ENCODE data around the gene NLRP3. TPM values are rescaled to one million over a fixed set of nuclear protein-coding genes. Genes with fewer than 3 reads are reported as not detected.

Gene NLRP3
- total and polyA plus RNA-seq, 2 donors = 2.4 to 2.8 TPM

DNA sequence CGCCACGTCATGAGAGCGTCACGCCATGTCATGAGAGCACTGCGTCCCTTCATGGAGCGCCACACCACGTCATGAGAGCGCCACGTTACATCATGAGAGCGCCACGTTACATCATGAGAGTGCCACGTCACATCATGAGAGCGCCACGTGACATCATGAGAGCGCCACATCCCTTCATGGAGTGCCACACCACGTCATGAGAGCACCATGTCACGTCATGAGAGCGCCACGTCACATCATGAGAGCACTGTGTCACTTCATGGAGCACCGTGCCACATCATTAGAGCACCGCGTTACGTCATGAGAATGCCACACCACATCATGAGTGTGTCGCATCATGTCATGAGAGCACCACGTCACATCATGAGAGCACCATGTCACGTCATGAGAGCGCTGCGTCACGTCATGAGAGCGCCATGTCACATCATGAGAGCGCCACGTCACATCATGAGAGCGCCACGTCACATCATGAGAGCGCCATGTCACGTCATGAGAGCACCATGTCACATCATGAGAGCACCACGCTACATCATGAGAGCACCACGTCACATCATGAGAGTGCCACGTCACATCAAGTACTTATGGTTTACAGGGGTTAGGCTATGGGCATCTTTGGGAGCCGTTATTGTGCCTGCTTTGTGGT, 9.8 kb upstream of the NLRP3 start:
- no peaks in the 10 kb centered on the region for H3K4me1 ChIP-seq (ENCODE audit: insufficient read depth)
- no peak for DNase-seq (ENCODE audit: extremely low spot score)
- H3K4me3 ChIP-seq (ENCODE audit: low read depth, low read length) = no peak overlapping the region
- no peaks in the 10 kb centered on the region for H3K36me3 ChIP-seq (ENCODE audit: insufficient read depth)
- no peak overlapping the region for H3K27ac ChIP-seq (ENCODE audit: low read depth)
- WGBS = 95% methylated on average over 40 of the region's 40 CpGs

DNA sequence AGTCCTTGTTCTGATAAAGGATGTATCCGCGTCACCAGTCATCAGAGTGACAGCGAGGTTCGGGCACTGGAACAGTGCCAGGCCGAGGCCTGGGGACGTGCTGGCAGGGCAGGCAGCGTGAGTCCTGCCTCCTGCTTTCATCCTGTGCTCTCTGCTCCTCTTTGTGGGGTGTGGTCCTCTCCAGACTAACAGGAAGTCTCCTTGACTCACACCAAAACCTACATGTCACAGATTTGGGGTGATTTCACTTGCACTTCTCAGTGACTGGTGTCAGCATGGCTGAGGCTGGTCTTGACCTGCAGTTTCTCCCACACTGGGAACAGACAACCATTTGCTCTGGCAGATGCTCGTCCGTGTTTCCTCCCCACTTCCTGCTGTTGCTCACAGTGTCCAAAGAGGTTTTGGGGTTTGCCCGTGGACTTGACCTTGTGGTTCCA, 8.8 kb upstream of the NLRP3 start:
- Histone ChIP-seq H3K27ac (ENCODE audit: low read depth) (no peak overlapping the region), H3K36me3 (ENCODE audit: insufficient read depth) (no peaks in the 10 kb centered on the region), H3K4me3 (ENCODE audit: low read depth, low read length) (no peak overlapping the region), H3K4me1 (ENCODE audit: insufficient read depth) (no peaks in the 10 kb centered on the region)
- WGBS = 57% methylated on average over 10 of the region's 10 CpGs
- DNase-seq (ENCODE audit: extremely low spot score) = no peak

DNA sequence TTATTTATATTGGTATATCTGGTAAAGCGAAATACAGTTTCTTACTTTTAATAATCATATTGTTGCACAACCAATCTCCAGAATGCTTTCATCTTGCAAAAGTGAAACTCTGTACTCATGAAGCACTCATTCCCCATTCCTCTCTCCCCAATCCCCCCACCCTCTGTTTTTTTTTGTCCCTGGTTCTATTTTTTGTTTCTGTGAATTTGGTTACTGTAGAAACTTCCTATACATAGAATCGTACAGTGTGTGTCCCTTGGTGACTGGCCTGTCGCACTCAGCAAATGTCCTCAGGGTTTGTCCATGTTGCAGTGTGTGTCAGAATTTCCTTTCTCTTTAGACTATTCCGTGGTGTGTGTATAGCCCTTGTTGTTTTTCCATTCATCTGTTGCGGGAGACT, 7.9 kb upstream of the NLRP3 start:
- WGBS = 77% methylated on average over 5 of the region's 5 CpGs
- no peak overlapping the region for H3K4me3 ChIP-seq (ENCODE audit: low read depth, low read length)
- H3K4me1 ChIP-seq (ENCODE audit: insufficient read depth) = no peaks in the 10 kb centered on the region
- no peak for DNase-seq (ENCODE audit: extremely low spot score)
- no peaks in the 10 kb centered on the region for H3K36me3 ChIP-seq (ENCODE audit: insufficient read depth)
- H3K27ac ChIP-seq (ENCODE audit: low read depth) = no peak overlapping the region

DNA sequence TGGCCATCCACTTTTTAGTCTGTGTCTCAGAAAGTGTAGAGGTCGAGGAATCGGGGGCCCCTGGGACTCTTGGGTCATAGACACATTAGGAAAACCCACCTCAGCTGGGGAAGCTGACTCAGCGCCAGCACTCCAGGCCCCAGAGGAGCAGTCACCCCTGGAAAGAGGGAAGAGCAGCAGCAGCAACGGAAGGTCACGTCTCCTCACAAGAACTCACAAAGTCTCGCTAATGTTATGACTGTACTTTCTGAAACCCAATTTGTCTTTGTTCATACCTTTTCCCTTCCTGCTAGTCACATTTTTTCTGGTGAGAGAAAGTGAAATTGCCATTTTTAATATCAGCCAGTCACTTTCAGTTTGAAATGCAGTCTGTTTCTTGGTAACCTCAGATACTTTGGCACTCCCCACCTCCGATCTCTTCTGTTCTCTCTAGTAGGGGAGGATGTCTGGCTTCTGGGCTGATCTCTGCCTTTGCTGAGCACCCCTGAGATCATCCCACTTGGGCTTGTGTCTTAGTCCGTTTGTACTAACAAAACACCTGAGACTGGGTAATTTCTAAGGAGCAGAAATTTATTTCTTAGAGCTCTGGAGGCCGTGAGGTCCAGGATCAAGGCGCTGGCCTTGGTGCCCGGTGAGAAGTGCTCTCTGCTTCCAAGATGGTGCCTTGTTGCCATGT, 6.0 kb upstream of the NLRP3 start:
- 76% methylated on average over 11 of the region's 11 CpGs for WGBS
- Histone ChIP-seq H3K4me3 (ENCODE audit: low read depth, low read length) (no peak overlapping the region), H3K36me3 (ENCODE audit: insufficient read depth) (no peaks in the 10 kb centered on the region), H3K27ac (ENCODE audit: low read depth) (no peak overlapping the region), H3K4me1 (ENCODE audit: insufficient read depth) (no peaks in the 10 kb centered on the region)
- DNase-seq (ENCODE audit: extremely low spot score) = no peak

DNA sequence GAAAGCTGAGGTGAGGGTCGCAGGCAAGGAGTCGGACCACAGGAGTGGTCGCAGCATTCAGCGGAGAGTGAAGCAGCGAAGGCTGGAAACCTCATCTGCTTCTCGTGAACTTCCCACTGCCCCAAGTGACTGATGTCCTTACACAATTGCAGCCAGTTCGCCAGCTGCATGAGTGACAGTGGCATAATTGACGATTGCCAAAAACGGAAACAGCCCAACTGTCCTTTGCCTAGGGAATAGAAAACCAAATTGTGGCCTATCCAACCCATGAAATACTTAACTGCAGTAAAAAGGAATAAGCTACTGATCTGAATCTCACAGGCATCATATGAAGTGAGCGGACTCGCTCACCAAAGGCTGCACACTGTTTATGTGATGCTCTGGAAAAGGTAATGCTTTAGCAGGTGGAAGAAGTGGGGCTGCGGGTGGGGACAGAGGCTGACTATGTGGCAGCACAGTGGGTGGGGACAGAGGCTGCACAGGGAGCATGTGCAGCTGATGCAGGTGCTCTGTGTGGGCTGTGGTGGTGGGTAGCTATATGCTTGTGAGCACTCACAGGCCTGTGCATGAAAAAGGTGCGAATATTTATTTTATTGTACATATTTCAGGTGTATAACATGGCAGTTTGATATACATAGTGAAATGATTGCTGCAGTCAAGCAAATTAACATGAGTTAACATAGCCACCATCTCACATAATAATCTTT, 4.2 kb upstream of the NLRP3 start:
- Histone ChIP-seq H3K4me1 (ENCODE audit: insufficient read depth) (no peaks in the 10 kb centered on the region), H3K4me3 (ENCODE audit: low read depth, low read length) (no peak overlapping the region), H3K27ac (ENCODE audit: low read depth) (no peak overlapping the region), H3K36me3 (ENCODE audit: insufficient read depth) (no peaks in the 10 kb centered on the region)
- DNase-seq (ENCODE audit: extremely low spot score) = no peak
- whole genome bisulfite sequencing = 80% methylated on average over 13 of the region's 13 CpGs

DNA sequence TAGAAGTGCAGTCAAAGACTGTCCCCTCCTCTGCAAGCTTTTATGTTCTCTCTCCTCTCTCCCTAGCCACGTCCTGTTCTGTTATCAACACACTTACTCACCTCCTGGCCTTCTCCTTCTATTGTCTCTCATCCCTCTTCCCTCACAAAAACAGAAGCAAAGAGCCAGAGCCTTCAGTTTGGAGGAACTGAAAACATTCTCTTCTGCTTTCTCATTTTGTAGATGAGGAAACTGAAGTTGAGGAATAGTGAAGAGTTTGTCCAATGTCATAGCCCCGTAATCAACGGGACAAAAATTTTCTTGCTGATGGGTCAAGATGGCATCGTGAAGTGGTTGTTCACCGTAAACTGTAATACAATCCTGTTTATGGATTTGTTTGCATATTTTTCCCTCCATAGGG, 1.9 kb downstream of the NLRP3 start:
- WGBS = 76% methylated on average over 5 of the region's 5 CpGs
- no peak for DNase-seq (ENCODE audit: extremely low spot score)

DNA sequence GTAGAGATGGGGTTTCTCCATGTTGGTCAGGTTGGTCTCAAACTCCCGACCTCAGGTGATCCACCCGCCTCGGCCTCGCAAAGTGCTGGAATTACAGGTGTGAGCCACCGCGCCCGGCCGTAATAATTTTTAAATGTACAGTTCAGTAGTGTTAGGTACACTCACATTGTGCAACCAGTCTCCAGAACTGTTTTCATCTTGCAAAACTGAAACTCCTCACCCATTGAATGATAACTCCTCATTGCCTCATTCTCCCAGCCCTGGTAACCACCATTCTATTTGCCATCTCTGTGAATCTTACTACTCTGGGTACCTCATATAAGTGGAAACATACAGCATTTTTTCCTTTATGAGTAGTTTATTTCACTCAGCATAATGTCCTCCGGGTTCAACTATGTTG, 3.4 kb downstream of the NLRP3 start:
- DNase-seq (ENCODE audit: extremely low spot score) = no peak
- 93% methylated on average over 9 of the region's 9 CpGs for WGBS
- H3K4me1 ChIP-seq (ENCODE audit: insufficient read depth) = no peaks in the 10 kb centered on the region
- H3K36me3 ChIP-seq (ENCODE audit: insufficient read depth) = no peaks in the 10 kb centered on the region
- no peak overlapping the region for H3K4me3 ChIP-seq (ENCODE audit: low read depth, low read length)
- no peak overlapping the region for H3K27ac ChIP-seq (ENCODE audit: low read depth)

More for the DNA sequence above, 1.9 kb downstream of the NLRP3 start:
- H3K27ac ChIP-seq (ENCODE audit: low read depth) = no peak overlapping the region
- no peaks in the 10 kb centered on the region for H3K4me1 ChIP-seq (ENCODE audit: insufficient read depth)
- no peaks in the 10 kb centered on the region for H3K36me3 ChIP-seq (ENCODE audit: insufficient read depth)
- no peak overlapping the region for H3K4me3 ChIP-seq (ENCODE audit: low read depth, low read length)

DNA sequence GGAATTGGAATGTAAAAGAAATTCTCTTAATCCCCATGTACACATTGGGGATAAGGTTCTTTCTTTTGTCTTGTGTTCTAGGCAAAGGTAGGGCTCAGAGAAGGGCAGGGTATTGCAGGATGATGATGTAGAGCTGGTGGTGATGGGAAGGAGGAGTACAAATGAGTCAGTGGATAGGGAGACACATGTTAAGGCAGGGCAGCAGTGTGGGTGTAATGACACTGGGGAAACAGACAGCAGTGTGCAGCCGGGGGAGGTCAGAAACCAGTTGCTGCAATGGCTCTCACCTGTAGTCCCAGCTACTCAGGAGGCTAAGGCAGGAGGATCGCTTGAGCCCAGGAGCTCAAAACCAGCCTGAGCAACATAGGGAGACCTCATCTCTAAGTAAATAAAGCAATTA, 5.1 kb downstream of the NLRP3 start:
- 76% methylated on average over 2 of the region's 2 CpGs for WGBS
- no peak overlapping the region for H3K27ac ChIP-seq (ENCODE audit: low read depth)
- no peaks in the 10 kb centered on the region for H3K36me3 ChIP-seq (ENCODE audit: insufficient read depth)
- no peaks in the 10 kb centered on the region for H3K4me1 ChIP-seq (ENCODE audit: insufficient read depth)
- no peak for DNase-seq (ENCODE audit: extremely low spot score)
- no peak overlapping the region for H3K4me3 ChIP-seq (ENCODE audit: low read depth, low read length)

DNA sequence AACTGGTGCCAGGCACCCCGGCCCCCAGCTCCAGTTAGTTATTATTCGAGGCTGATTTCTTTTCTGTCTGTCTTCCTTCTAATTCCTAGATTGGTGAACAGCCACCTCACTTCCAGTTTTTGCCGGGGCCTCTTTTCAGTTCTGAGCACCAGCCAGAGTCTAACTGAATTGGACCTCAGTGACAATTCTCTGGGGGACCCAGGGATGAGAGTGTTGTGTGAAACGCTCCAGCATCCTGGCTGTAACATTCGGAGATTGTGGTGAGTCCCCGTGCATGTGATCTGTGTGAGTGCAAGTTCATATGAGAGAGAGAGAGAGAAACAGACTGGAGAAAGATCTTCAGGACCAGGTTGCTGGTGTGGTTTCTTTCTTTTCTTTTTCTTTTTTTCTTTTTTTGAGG, 13.5 kb downstream of the NLRP3 start:
- no peaks in the 10 kb centered on the region for H3K4me1 ChIP-seq (ENCODE audit: insufficient read depth)
- no peak overlapping the region for H3K27ac ChIP-seq (ENCODE audit: low read depth)
- no peaks in the 10 kb centered on the region for H3K36me3 ChIP-seq (ENCODE audit: insufficient read depth)
- WGBS = 66% methylated on average over 6 of the region's 6 CpGs
- DNase-seq (ENCODE audit: extremely low spot score) = no peak
- H3K4me3 ChIP-seq (ENCODE audit: low read depth, low read length) = no peak overlapping the region

DNA sequence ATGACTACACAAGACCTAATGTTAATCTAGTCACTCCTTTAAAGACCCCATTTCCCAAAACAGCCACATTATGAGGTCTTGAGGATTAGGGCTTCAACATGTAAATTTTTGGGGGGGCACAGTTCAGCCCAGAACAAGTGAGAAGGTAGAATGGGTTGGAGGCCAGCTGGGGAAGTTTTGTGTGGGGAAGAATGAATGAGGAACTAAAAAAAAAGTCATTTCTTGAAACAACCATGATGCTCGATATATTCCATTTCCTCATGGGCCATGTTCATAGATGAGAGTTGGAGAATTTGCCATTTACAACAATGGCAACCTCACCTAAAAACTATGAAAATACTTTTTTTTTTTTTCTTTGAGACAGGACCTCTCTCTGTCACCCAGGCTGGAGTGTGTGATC, 14.5 kb downstream of the NLRP3 start:
- no peak for DNase-seq (ENCODE audit: extremely low spot score)
- WGBS = 85% methylated on average over 1 of the region's 1 CpG
- H3K4me1 ChIP-seq (ENCODE audit: insufficient read depth) = no peaks in the 10 kb centered on the region
- no peak overlapping the region for H3K4me3 ChIP-seq (ENCODE audit: low read depth, low read length)
- H3K36me3 ChIP-seq (ENCODE audit: insufficient read depth) = no peaks in the 10 kb centered on the region
- no peak overlapping the region for H3K27ac ChIP-seq (ENCODE audit: low read depth)

DNA sequence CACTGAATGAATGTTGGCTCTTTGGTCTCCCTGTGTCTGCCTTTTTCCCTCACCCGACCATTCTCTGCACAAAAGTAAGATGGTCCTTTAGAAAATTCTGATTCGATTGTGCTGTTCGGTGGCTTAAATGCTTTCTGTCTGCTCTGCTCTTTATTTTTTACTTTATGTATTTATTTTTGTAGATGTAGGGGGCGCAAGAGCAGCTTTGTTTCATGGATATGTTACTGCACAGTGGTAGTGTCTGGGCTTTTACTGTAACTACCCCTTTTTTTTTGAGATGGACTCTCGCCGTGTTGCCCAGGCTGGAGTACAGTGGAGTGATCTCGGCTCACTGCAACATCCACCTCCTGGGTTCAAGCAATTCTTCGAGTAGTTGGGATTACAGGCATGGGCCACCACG, 15.7 kb downstream of the NLRP3 start:
- WGBS = 86% methylated on average over 9 of the region's 9 CpGs

DNA sequence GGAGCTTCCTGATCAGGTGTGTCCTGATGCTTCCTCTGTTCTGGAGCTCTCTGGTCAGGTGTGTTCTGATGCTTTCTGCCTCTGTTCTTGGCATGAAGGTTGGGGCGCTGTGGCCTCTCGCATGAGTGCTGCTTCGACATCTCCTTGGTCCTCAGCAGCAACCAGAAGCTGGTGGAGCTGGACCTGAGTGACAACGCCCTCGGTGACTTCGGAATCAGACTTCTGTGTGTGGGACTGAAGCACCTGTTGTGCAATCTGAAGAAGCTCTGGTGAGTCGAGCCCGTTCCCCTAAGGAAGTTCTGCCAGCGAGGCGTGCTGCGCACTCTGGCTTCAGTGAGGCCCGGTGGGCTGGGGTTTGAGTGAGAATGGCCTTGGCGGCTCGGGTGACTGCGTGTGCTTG, 18.0 kb downstream of the NLRP3 start:
- Histone ChIP-seq H3K4me3 (ENCODE audit: low read depth, low read length) (no peak overlapping the region), H3K4me1 (ENCODE audit: insufficient read depth) (no peaks in the 10 kb centered on the region), H3K27ac (ENCODE audit: low read depth) (no peak overlapping the region), H3K36me3 (ENCODE audit: insufficient read depth) (no peaks in the 10 kb centered on the region)
- WGBS = 86% methylated on average over 15 of the region's 15 CpGs
- DNase-seq (ENCODE audit: extremely low spot score) = no peak

More for the DNA sequence above, 15.7 kb downstream of the NLRP3 start:
- no peak overlapping the region for H3K27ac ChIP-seq (ENCODE audit: low read depth)
- no peak overlapping the region for H3K4me3 ChIP-seq (ENCODE audit: low read depth, low read length)
- H3K4me1 ChIP-seq (ENCODE audit: insufficient read depth) = no peaks in the 10 kb centered on the region
- H3K36me3 ChIP-seq (ENCODE audit: insufficient read depth) = no peaks in the 10 kb centered on the region
- no peak for DNase-seq (ENCODE audit: extremely low spot score)

DNA sequence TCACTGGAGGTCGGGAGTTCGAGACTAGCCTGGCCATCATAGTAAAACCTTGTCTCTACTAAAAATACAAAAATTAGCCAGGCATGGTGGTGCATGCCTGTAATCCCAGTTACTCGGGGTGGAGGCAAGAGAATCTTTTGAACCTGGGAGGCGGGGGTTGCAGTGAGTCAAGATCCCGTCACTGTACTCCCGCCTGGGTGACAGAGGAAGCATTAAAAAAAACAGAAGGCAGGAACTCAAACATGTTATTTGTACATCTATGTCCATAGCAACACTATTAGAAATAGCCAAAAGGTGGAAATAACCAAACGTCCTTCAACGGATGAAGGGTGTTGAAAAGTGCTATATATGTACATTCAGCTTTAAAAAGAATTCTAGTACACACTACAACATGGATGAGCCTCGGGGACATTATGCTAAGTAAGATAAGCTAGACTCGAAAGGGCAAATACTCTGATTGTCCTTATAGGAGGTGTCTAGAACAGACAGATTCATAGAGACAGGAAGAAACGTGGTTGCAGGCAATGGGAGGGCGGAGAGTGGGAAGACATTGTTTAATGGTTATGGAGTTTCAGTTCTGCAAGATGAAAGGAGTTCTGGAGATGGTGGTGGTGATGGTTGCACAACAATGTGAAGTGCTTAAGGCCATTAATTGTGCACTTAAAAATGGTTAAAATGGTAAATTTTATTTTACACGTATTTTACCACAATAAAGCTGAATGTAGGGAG, 19.2 kb downstream of the NLRP3 start:
- no peaks in the 10 kb centered on the region for H3K36me3 ChIP-seq (ENCODE audit: insufficient read depth)
- H3K4me3 ChIP-seq (ENCODE audit: low read depth, low read length) = no peak overlapping the region
- WGBS = 75% methylated on average over 13 of the region's 13 CpGs
- no peak for DNase-seq (ENCODE audit: extremely low spot score)
- no peaks in the 10 kb centered on the region for H3K4me1 ChIP-seq (ENCODE audit: insufficient read depth)
- no peak overlapping the region for H3K27ac ChIP-seq (ENCODE audit: low read depth)

All from urinary bladder (tissue), 4 donors.